Adrenal gland (tissue), 12 donors: ENCODE measurements around the gene MED12. TPM values are rescaled to one million over a fixed set of nuclear protein-coding genes. Genes with fewer than 3 reads are reported as not detected.

Experiments
- DNase-seq, 7 donors: peaks; one replicate each; pipeline ENCODE4 v3.0.0-alpha.2; 2019 to 2020
- H3K27ac ChIP-seq, 5 donors: fragments of 200-600 bp; sonication (generic) in 4 of 5; 1 replicate in 3 of 5; 2 replicates in 2 of 5; pipeline versions ENCODE4 v1.5.1 to v1.8.0; 2016 to 2020; ENCODE audit warnings: mild to moderate bottlenecking in 1 of 5
- H3K27me3 ChIP-seq: fragments of 200-600 bp; 2 replicates; pipeline ENCODE4 v1.8.0; 2021
- H3K36me3 ChIP-seq, 2 donors: fragments of 200-600 bp; replicated peaks in 1 of 2; 1 replicate in 1 of 2; 2 replicates in 1 of 2; pipeline versions ENCODE4 v1.5.1 to v1.8.0; 2018 to 2022
- H3K4me1 ChIP-seq, 2 donors: fragments of 200-600 bp; replicated peaks in 1 of 2; 1 replicate in 1 of 2; 2 replicates in 1 of 2; pipeline versions ENCODE4 v1.5.1 to v1.8.0; 2018 to 2021
- H3K4me3 ChIP-seq, 4 donors: fragments of 200-600 bp; sonication (generic) in 3 of 4; one replicate each; pipeline ENCODE4 v1.5.1; 2016 to 2018
- H3K9me3 ChIP-seq, 3 donors: fragments of 200-600 bp; sonication (generic) in 1 of 3; replicated peaks in 1 of 3; 1 replicate in 2 of 3; 2 replicates in 1 of 3; pipeline versions ENCODE4 v1.5.1 to v1.8.0; 2016 to 2021
- POLR2A ChIP-seq, 2 donors: fragments of 450-650 bp; IDR thresholded peaks; one replicate each; pipeline ENCODE4 v1.6.1; 2017; ENCODE audit warnings: antibody characterized with exemption in 2 of 2, mild to moderate bottlenecking in 2 of 2, moderate library complexity in 1 of 2
- WGBS, 4 donors: extraction: QIAGEN DNeasy Blood & Tissue Kit in 2 of 4; methylation state at CpG; one replicate each; pipeline versions ENCODE4 v1.1.5 to v1.1.7; 2013 to 2017; 5-methylcytosine and 5-hydroxymethylcytosine counted together
- intact Hi-C, 2 donors: fragments of 100-400 bp; cut with DNase I; formaldehyde crosslinking; loops; one replicate each; pipeline versions ENCODE4 v1.14.1 to v1.15.0; 2022 to 2023
- polyA plus RNA-seq, 3 donors: library from polyadenylated mRNA; stranded (reverse); fragments of 200-250 nt in 2 of 3; fragments of 350-450 nt in 1 of 3; fragmentation: Illumina TruSeq in 1 of 3; extraction: RNeasy Lipid Tissue Mini Kit (QIAGEN cat#74804) in 1 of 3; gene quantifications; one replicate each; pipeline ENCODE4 v1.2.3, GENCODE V29; 2013 to 2014
- total RNA-seq, 9 donors: library from RNA; depleted of rRNA in 4 of 9; stranded (reverse); fragments of >200 nt in 4 of 9; fragments of 120-200 nt in 1 of 9; fragmentation: NEBNext Ultra II Directional in 1 of 9; extraction: Animal tissue kit (Norgen Biotek cat#: 25700) in 1 of 9; gene quantifications; one replicate each; pipeline versions ENCODE4 v1.1.0 to v1.2.4, GENCODE V29; 2013 to 2023
- TF ChIP-seq, protein P1 (sequence below), 6 experiments: fragments of 450-650 bp in 4 of 6; fragments of 200-600 bp in 2 of 6; sonication (generic) in 1 of 6; IDR thresholded peaks; 1 replicate in 5 of 6; 2 replicates in 1 of 6; pipeline versions ENCODE4 v1.5.1 to v1.8.0; 2016 to 2021; ENCODE audit warnings: antibody characterized with exemption in 6 of 6, mild to moderate bottlenecking in 2 of 6, moderate library complexity in 1 of 6
- donor health status: healthy with polysubstance abuse.
- donor health status: Bipolar disorder and iron deficiency.
- donor health status: DM: yes; HTN: yes; CAD: no.
- donor health status: DM: no; HTN: no; CAD: no.
- donor health status: DM: no; HTN: no; CAD: no.
- donor health status: DM: yes; HTN: yes; CAD: no.

MED12 gene
- total and polyA plus RNA-seq, 12 donors = 34.0 to 107 (median 78.4) TPM

DNA sequence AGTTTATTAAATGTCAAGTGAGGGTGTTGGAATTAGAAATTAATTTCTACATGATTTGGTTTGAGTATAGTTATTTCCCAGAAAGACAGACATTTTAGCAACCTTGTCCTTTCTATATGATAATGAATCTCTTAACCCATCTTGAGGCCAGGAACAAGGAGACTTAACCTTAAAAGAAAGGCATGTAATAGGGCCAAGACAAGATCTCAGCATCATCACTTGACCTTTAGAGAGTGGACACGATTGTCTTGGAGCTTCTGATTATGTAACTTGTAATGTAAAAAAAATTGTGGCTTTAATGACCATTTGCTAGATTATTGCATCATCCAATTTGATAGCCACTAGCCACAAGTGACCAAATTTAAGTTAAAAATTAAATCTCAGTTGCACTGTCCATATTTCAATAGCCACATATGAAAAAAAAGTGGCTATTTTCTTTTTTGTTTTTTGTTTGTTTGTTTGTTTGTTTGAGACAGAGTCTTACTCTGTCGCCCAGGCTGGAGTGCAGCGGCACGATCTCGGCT, 36.2 kb upstream of the MED12 start:
- H3K4me1 ChIP-seq = no peaks in the 10 kb centered on the region
- TF ChIP-seq, protein P1, sequence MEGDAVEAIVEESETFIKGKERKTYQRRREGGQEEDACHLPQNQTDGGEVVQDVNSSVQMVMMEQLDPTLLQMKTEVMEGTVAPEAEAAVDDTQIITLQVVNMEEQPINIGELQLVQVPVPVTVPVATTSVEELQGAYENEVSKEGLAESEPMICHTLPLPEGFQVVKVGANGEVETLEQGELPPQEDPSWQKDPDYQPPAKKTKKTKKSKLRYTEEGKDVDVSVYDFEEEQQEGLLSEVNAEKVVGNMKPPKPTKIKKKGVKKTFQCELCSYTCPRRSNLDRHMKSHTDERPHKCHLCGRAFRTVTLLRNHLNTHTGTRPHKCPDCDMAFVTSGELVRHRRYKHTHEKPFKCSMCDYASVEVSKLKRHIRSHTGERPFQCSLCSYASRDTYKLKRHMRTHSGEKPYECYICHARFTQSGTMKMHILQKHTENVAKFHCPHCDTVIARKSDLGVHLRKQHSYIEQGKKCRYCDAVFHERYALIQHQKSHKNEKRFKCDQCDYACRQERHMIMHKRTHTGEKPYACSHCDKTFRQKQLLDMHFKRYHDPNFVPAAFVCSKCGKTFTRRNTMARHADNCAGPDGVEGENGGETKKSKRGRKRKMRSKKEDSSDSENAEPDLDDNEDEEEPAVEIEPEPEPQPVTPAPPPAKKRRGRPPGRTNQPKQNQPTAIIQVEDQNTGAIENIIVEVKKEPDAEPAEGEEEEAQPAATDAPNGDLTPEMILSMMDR (IDR thresholded peaks at IDR 0.05) = no peak
- TF ChIP-seq POLR2A (IDR thresholded peaks at IDR 0.05) = no peak
- H3K9me3 ChIP-seq = no peaks in the 10 kb centered on the region
- intact Hi-C loops = no loop called here
- H3K27ac ChIP-seq = no peak overlapping the region
- no peak overlapping the region for H3K4me3 ChIP-seq
- H3K36me3 ChIP-seq = no peaks in the 10 kb centered on the region
- H3K27me3 ChIP-seq = peaks cover 7% of the 10 kb centered on the region
- WGBS, 4 donors = 71 to 80% (median 78%) methylated on average over 5 of the region's 5 CpGs
- DNase-seq = no peak

DNA sequence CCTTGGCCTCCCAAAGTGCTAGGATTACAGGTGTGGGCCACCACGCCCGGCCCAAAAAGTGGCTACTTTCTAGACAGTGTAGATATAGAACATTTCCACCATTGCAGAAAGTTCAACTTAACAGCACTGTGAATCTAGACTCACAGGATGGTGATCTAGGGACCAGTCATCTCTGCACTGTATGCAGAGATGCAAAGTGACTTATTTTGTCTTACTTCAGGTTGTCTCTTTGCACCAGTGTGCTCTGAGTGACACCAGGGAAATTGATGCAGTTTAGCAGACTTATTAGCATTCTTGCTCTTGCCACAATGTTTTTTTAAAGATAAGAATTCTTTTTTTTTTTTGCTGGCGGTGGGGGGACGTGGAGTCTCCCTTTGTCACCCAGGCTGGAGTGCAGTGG, 35.6 kb upstream of the MED12 start:
- Histone ChIP-seq H3K27ac (no peak overlapping the region), H3K27me3 (peaks cover 10% of the 10 kb centered on the region), H3K9me3 (no peaks in the 10 kb centered on the region), H3K36me3 (no peaks in the 10 kb centered on the region), H3K4me1 (no peaks in the 10 kb centered on the region), H3K4me3 (no peak overlapping the region)
- DNase-seq = no peak
- intact Hi-C loops = no loop called here
- WGBS, 4 donors = 56 to 79% (median 74%) methylated on average over 2 to 4 of the region's 4 CpGs
- TF ChIP-seq, protein P1 (IDR thresholded peaks at IDR 0.05) = no peak
- no peak for TF ChIP-seq POLR2A (IDR thresholded peaks at IDR 0.05)

DNA sequence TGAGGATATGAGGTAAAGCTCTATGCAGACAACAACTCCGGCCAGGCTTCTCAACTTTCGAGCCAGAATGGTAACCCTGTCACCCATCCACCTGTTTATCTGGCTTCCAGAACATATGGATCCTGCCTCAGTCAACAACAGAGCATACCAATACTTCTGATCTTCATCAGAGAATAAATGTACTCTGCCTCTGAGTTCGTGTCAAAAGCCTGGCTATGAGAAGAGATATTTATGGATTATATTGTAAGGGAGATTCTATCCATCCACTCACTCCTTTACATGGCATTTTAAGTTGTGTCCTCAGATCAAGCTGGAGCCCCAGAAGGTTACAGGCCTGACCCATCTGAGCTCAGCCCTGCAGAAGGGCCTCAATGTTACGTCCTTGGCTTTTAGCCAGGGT, 32.5 kb upstream of the MED12 start:
- no peak overlapping the region for H3K4me3 ChIP-seq
- H3K27me3 ChIP-seq = peaks cover 10% of the 10 kb centered on the region
- no peaks in the 10 kb centered on the region for H3K4me1 ChIP-seq
- H3K9me3 ChIP-seq = no peaks in the 10 kb centered on the region
- no peak overlapping the region for H3K27ac ChIP-seq
- DNase-seq = peak in 3 of 7 donors; percentile 29 to 48 (median 31)
- no peaks in the 10 kb centered on the region for H3K36me3 ChIP-seq
- intact Hi-C loops = no loop called here
- TF ChIP-seq, protein P1 (IDR thresholded peaks at IDR 0.05) = no peak
- TF ChIP-seq POLR2A (IDR thresholded peaks at IDR 0.05) = no peak
- WGBS, 4 donors = 42 to 51% (median 47%) methylated on average over 3 to 4 of the region's 4 CpGs

DNA sequence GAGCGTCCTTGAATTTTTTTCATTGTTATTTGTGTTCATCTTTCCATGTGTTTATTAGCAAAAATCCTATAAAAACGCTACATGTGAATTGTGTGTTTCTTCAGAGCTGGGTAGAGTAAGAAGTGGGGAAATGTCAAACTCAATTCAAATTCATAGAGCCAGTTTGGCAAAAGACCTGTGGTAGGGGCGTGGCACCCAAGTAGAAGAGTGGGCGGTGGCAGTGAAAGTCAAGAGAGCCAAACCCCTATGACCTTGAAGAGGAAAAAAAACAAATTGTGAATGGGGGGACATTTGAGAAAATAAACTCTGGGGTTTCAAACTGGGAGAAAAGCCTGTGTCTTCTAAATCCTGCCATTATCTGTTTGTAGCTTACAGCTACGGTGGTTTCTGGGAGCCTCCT, 27.1 kb upstream of the MED12 start:
- intact Hi-C loops = no loop called here
- 50 to 68% (median 57%) methylated on average over 5 of the region's 5 CpGs for WGBS, 4 donors

More for the DNA sequence above, 27.1 kb upstream of the MED12 start:
- peak in 1 of 7 donors; percentile 34 for DNase-seq
- H3K4me1 ChIP-seq = no peaks in the 10 kb centered on the region
- H3K27me3 ChIP-seq = peaks cover 3% of the 10 kb centered on the region
- H3K36me3 ChIP-seq = no peaks in the 10 kb centered on the region
- TF ChIP-seq POLR2A (IDR thresholded peaks at IDR 0.05) = no peak
- TF ChIP-seq, protein P1 (IDR thresholded peaks at IDR 0.05) = no peak
- H3K27ac ChIP-seq = no peak overlapping the region
- no peak overlapping the region for H3K4me3 ChIP-seq
- H3K9me3 ChIP-seq = no peaks in the 10 kb centered on the region
